ENCODE data around the gene ALKBH1.

Gene ALKBH1

DNA sequence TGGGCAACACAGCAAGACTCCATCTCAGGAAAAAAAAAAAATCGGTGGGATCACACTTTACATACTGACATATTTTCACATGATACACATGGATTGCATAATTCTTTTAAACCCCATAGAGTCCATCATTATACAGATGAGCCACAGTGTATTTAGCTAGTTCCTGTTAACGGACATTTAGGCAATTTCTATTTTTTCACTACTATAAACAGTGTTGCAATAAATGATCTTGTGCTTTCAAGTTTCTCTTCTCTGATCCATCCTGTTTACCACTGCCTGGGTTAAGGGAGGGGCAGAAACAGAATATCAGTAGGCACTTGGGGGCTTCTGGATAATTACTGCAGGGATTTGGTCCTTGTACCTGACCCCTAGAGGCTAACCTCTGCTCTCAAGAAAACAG lies 48.0 kb downstream of the ALKBH1 start:
- no peak for DNase-seq (ENCODE audit: low read depth)
- TF ChIP-seq, protein P1, sequence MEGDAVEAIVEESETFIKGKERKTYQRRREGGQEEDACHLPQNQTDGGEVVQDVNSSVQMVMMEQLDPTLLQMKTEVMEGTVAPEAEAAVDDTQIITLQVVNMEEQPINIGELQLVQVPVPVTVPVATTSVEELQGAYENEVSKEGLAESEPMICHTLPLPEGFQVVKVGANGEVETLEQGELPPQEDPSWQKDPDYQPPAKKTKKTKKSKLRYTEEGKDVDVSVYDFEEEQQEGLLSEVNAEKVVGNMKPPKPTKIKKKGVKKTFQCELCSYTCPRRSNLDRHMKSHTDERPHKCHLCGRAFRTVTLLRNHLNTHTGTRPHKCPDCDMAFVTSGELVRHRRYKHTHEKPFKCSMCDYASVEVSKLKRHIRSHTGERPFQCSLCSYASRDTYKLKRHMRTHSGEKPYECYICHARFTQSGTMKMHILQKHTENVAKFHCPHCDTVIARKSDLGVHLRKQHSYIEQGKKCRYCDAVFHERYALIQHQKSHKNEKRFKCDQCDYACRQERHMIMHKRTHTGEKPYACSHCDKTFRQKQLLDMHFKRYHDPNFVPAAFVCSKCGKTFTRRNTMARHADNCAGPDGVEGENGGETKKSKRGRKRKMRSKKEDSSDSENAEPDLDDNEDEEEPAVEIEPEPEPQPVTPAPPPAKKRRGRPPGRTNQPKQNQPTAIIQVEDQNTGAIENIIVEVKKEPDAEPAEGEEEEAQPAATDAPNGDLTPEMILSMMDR (IDR thresholded peaks at IDR 0.05; ENCODE audit: control insufficient read depth, insufficient read depth, low read depth, low read length, missing control alignments): no peak
- H3K4me3 ChIP-seq (ENCODE audit: control insufficient read depth, low read depth, low read length): no peak overlapping the region

DNA sequence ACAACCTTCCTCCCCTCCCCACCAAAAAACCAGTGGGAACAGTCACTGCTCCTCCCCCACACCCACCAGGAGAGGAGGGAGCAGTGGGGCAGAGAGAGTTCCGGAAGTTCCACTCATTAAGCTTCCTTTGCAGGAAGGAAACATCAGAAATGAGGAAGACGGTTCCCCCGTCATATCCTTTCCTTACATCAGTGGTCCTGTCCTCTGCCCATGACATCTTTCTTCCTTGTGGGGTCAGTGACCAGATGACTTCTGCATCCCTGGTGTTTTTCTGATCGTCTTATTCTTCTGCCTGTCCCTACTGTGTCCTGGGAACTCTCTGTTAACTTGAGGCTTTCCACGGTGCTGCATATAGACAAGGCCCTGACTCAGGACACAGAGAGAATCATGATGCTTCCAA lies 50.5 kb downstream of the ALKBH1 start:
- TF ChIP-seq, protein P1 (IDR thresholded peaks at IDR 0.05; ENCODE audit: control insufficient read depth, insufficient read depth, low read depth, low read length, missing control alignments): no peak
- no peak overlapping the region for H3K4me3 ChIP-seq (ENCODE audit: control insufficient read depth, low read depth, low read length)
- no peak for DNase-seq (ENCODE audit: low read depth)

DNA sequence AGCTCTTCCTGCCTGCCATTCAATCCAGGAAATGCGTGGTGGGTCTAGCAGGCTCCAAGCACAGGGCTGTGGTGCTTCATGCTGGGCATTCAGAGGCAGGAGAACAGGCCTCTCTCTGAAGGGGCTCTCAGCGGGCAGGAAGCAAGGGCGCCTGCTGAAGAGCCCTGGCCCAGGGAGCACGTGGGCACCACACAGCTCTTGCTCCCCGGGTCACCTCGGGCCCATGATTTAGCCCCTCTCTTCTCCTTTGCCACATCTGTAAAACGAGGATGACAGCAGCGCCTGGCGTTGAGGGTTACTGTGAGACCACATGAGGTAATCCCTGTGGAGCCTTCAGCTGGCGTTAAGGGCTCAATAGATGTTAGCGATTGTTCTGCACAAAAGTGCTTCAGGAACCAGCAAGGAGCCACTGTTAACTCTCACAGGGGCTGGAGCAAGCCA lies 53.8 kb downstream of the ALKBH1 start:
- DNase-seq (ENCODE audit: low read depth): no peak
- TF ChIP-seq, protein P1 (IDR thresholded peaks at IDR 0.05; ENCODE audit: control insufficient read depth, insufficient read depth, low read depth, low read length, missing control alignments): no peak
- H3K4me3 ChIP-seq (ENCODE audit: control insufficient read depth, low read depth, low read length): no peak overlapping the region

DNA sequence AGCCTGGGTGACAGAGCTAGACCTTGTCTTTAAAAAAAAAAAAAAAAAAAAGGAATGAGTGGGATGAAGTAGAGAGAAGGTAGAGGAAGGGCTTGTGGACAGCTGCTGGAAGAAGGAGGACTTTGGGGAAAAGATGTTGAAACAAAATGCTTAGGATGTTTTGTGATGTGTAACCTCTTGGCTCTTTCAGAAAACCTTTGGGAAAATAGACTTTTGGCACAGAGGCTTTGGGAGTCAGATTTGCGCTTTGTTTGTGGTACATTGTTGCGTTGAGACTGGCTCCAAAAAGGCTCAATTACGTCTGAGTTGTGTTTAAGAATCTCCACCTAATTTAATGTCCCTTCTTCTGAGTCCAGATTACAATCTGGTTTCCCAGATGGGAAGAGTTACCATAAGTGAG lies 58.5 kb downstream of the ALKBH1 start:
- no peak for DNase-seq (ENCODE audit: low read depth)
- H3K4me3 ChIP-seq (ENCODE audit: control insufficient read depth, low read depth, low read length): no peak overlapping the region
- TF ChIP-seq, protein P1 (IDR thresholded peaks at IDR 0.05; ENCODE audit: control insufficient read depth, insufficient read depth, low read depth, low read length, missing control alignments): no peak

DNA sequence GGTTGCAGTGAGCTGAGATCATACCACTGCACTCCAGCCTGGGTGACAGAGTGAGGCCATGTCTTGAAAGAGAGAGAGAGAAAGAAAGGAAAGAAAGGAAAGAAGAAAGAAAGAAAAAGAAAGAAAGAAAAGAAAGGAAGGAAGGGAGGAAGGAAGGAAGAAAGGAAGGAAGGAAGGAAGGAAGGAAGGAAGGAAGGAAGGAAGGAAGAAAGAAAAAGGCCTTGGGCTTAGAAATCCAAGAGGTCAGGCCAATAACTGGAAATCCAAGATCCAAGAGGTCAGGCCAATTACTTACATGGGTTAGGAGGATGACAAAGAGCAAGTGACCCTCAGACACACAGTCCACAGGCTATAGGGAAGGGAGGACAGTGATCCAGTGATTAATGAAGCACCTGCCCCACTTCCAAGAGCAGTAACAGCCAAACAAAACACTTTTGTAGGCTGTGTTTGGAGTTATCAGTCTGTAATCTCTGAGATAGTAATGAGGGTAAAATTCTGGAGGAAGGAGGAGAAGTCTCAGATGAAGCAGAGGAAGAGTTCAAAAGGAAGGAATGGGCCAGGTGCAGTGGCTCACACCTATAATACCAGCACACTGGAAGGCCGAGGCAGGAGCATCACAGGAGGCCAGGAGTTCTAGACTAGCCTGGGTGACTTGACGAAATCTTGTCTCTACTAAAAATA lies 59.2 kb downstream of the ALKBH1 start:
- no peak overlapping the region for H3K4me3 ChIP-seq (ENCODE audit: control insufficient read depth, low read depth, low read length)
- TF ChIP-seq, protein P1 (IDR thresholded peaks at IDR 0.05; ENCODE audit: control insufficient read depth, insufficient read depth, low read depth, low read length, missing control alignments): no peak
- DNase-seq (ENCODE audit: low read depth): no peak

DNA sequence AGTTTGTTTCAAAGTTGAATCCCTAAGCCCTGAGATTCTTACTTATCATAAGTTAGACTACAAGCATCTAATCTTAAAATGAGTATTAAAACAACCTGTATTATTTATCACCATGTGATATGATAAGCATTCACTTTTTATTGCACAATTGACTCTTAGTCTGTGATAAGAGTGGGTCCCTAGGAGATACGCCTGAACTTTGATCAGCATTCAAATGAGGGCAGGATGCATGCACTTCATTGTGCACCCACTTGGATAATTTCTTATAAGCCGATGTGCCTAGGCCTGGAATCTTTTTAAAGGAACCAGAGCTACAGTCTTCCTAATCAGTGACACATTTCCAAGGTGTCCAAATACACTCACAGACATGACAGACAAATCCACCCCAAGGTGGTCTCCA lies 60.0 kb downstream of the ALKBH1 start:
- no peak overlapping the region for H3K4me3 ChIP-seq (ENCODE audit: control insufficient read depth, low read depth, low read length)
- DNase-seq (ENCODE audit: low read depth): no peak
- TF ChIP-seq, protein P1 (IDR thresholded peaks at IDR 0.05; ENCODE audit: control insufficient read depth, insufficient read depth, low read depth, low read length, missing control alignments): no peak
